Panc1 (cell line): ENCODE data around the gene DDX21. TPM values are rescaled to one million over a fixed set of nuclear protein-coding genes. Genes with fewer than 3 reads are reported as not detected.

ENCODE experiments used
- ATAC-seq: fragments of 200-7000 bp; cut with Tn5 transposase; 2 replicates; pipeline ENCODE4 v1.9.1; 2020; ENCODE audit warnings: mild to moderate bottlenecking, moderate library complexity
- BruUV-seq: library from RNA; stranded (reverse); fragments of 400-500 nt; replicated peaks from 2 replicates; lab custom pipeline; 2021; lab: Mats Ljungman, UMichigan
- CTCF ChIA-PET: fragments of 300-600 bp; sonication (Branson Sonifier 250); formaldehyde crosslinking; loops from one replicate; lab custom pipeline; 2022; ENCODE audit warnings: antibody characterized with exemption; lab: Charles Lee
- POLR2A ChIA-PET: fragments of 300-600 bp; sonication (Branson Sonifier 250); formaldehyde crosslinking; loops from one replicate; lab custom pipeline; 2022; ENCODE audit warnings: antibody characterized with exemption; lab: Charles Lee
- DNase-seq: peaks from one replicate; pipeline ENCODE4 v3.0.0-alpha.2; 2010; ENCODE audit warnings: low read depth, low spot score
- H3K27ac ChIP-seq: 2 replicates; pipeline ENCODE4 v1.5.1; 2011; ENCODE audit warnings: mild to moderate bottlenecking, low read length, inconsistent platforms
- H3K27me3 ChIP-seq: fragments of 200-500 bp; sonication (Bioruptor generic); 2 replicates; pipeline ENCODE4 v1.6.0; 2014; ENCODE audit warnings: low read length, inconsistent platforms; ENCODE audit not compliant: control insufficient read depth, insufficient read depth
- H3K36me3 ChIP-seq: fragments of 200-500 bp; sonication (Bioruptor generic); 2 replicates; pipeline ENCODE4 v1.5.1; 2014; ENCODE audit warnings: inconsistent platforms, mild to moderate bottlenecking, low read length, moderate library complexity; ENCODE audit not compliant: control insufficient read depth, insufficient read depth
- H3K4me1 ChIP-seq: 2 replicates; pipeline ENCODE4 v1.5.1; 2011; ENCODE audit warnings: inconsistent platforms, mild to moderate bottlenecking, low read length, moderate library complexity; ENCODE audit not compliant: control insufficient read depth, insufficient read depth
- H3K4me3 ChIP-seq, 2 experiments: 2 replicates each; pipeline ENCODE4 v1.5.1; 2011 to 2012; ENCODE audit warnings: low read depth in 2 of 2, low read length in 2 of 2, mild to moderate bottlenecking in 2 of 2, inconsistent platforms in 1 of 2, moderate library complexity in 1 of 2
- H3K9me3 ChIP-seq: fragments of 200-500 bp; sonication (Bioruptor generic); 2 replicates; pipeline ENCODE4 v1.5.1; 2014; ENCODE audit warnings: low read depth, mild to moderate bottlenecking, inconsistent platforms, low read length, moderate library complexity; ENCODE audit not compliant: control insufficient read depth, insufficient read depth
- POLR2AphosphoS5 ChIP-seq: IDR thresholded peaks from 2 replicates; pipeline ENCODE4 v1.6.1; 2012; ENCODE audit warnings: mild to moderate bottlenecking, low read depth, low read length, moderate library complexity
- REST ChIP-seq, 2 experiments: IDR thresholded peaks; 2 replicates each; pipeline ENCODE4 v1.6.1; 2011 to 2012; ENCODE audit warnings: low read depth in 2 of 2, control low read depth in 1 of 2, low read length in 1 of 2, mild to moderate bottlenecking in 1 of 2, moderate library complexity in 1 of 2; ENCODE audit not compliant: insufficient read depth in 1 of 2
- SIN3A ChIP-seq: IDR thresholded peaks from 2 replicates; pipeline ENCODE4 v1.6.1; 2012; ENCODE audit warnings: low read depth, mild to moderate bottlenecking, low read length, moderate library complexity, borderline replicate concordance; ENCODE audit not compliant: insufficient read depth
- TCF7L2 ChIP-seq: IDR thresholded peaks from 2 replicates; pipeline ENCODE4 v1.6.1; 2011; ENCODE audit warnings: mild to moderate bottlenecking, low read depth, low read length, inconsistent platforms
- in situ Hi-C: cut with HindIII; loops from 2 replicates; pipeline ENCODE4 v1.10.0; 2016; ENCODE audit warnings: low sequenced_read_pairs, low pct_unique_long_range_greater_than_20kb
- intact Hi-C: fragments of 100-400 bp; cut with micrococcal nuclease; formaldehyde crosslinking; loops from one replicate; pipeline ENCODE4 v1.10.0; 2022; ENCODE audit not compliant: unreplicated experiment
- total RNA-seq: library from RNA; stranded (reverse); gene quantifications from one replicate; pipeline ENCODE4 v1.2.1, GENCODE V29; 2021; ENCODE audit not compliant: unreplicated experiment
- TF ChIP-seq, protein P1 (sequence below): fragments of 450-650 bp; IDR thresholded peaks from 2 replicates; pipeline ENCODE4 v1.5.1; 2017; ENCODE audit warnings: mild to moderate bottlenecking

DDX21 gene
- total RNA-seq, 1 experiment from 2014 or later, result 172 TPM

DNA sequence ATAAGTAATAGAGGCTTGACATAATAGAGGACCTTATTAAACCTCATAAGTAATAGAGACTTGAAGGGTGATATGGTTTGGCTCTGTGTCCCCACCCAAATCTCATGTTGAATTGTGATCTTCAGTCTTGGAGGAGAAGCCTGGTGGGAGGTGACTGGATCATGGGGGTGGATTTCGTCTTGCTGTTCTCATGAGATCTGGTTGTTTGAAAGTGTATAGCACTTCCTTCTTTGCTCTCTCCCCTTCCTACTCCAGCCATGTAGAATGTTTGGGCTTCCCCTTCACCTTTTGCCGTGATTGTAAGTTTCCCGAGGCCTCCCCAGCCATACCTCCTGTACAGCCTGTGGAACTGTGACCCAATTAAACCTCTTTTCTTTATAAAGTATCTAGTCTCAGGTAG lies 41.2 kb downstream of the DDX21 start:
- no peak for DNase-seq
- POLR2A ChIA-PET, result no interaction called here
- ATAC-seq, result no peak
- in situ Hi-C loops, result no loop called here
- no TSS peak for BruUV-seq
- Histone ChIP-seq H3K4me1 (peaks cover 12% of the 10 kb centered on the region), H3K27ac (no peak overlapping the region), H3K4me3 (no peak overlapping the region), H3K9me3 (no peaks in the 10 kb centered on the region), H3K27me3 (no peaks in the 10 kb centered on the region), H3K36me3 (no peaks in the 10 kb centered on the region)
- TF ChIP-seq REST (IDR thresholded peaks at IDR 0.05; ENCODE audit: insufficient read depth in 1 of 2, low read depth in 2 of 2, low read length in 1 of 2) (no peak), SIN3A (no peak), POLR2AphosphoS5 (no peak), TCF7L2 (no peak)
- TF ChIP-seq, protein P1, sequence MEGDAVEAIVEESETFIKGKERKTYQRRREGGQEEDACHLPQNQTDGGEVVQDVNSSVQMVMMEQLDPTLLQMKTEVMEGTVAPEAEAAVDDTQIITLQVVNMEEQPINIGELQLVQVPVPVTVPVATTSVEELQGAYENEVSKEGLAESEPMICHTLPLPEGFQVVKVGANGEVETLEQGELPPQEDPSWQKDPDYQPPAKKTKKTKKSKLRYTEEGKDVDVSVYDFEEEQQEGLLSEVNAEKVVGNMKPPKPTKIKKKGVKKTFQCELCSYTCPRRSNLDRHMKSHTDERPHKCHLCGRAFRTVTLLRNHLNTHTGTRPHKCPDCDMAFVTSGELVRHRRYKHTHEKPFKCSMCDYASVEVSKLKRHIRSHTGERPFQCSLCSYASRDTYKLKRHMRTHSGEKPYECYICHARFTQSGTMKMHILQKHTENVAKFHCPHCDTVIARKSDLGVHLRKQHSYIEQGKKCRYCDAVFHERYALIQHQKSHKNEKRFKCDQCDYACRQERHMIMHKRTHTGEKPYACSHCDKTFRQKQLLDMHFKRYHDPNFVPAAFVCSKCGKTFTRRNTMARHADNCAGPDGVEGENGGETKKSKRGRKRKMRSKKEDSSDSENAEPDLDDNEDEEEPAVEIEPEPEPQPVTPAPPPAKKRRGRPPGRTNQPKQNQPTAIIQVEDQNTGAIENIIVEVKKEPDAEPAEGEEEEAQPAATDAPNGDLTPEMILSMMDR, result no peak
- intact Hi-C loops, result no loop called here
- CTCF ChIA-PET, result no interaction called here

DNA sequence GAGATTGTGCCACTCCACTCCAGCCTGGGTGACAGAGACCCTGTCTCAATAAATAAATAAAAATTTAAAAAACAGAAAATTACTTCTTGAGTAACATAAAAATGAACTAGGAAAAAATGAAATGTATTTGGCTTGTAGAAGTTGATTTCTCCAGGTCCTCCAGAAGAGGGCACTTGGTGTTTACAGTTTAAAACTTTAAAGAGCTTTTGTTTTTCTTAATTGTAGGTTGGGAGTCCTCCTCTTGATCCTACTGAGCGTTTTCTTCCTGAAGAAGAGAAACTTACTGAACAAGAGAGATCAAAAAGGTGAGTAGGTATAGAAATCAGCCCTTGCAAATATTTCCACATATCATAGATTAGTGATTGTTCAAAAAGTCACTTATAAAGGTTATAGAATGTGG lies 48.9 kb downstream of the DDX21 start:
- BruUV-seq, result no TSS peak
- Histone ChIP-seq H3K4me1 (no peaks in the 10 kb centered on the region), H3K27ac (no peak overlapping the region), H3K9me3 (no peaks in the 10 kb centered on the region), H3K36me3 (peaks cover 24% of the 10 kb centered on the region), H3K4me3 (no peak overlapping the region), H3K27me3 (no peaks in the 10 kb centered on the region)
- CTCF ChIA-PET, result interaction anchor here (0.6 to 2.8 kb wide), 3 partner anchors 39 to 89 kb away, joined by 4 to 16 read pairs (median 6); no protein-coding TSS in a partner anchor
- intact Hi-C loops (loop anchor here (2.0 kb wide), 1 partner anchor 88 kb away; no protein-coding TSS in a partner anchor), in situ Hi-C loops (no loop called here)
- no peak for TF ChIP-seq REST (IDR thresholded peaks at IDR 0.05; ENCODE audit: insufficient read depth in 1 of 2, low read depth in 2 of 2, low read length in 1 of 2)
- TF ChIP-seq SIN3A, result no peak
- no peak for TF ChIP-seq TCF7L2
- TF ChIP-seq, protein P1, result peak; percentile 24; the same call in 1 of the 2 replicates
- no peak for TF ChIP-seq POLR2AphosphoS5
- DNase-seq, result no peak
- no peak for ATAC-seq
- POLR2A ChIA-PET, result interaction anchor here (0.7 kb wide), 1 partner anchor 34 kb away, joined by 4 read pairs; no protein-coding TSS in a partner anchor
